Measurements from ENCODE around the gene SLC22A15.

The SLC22A15 gene

DNA sequence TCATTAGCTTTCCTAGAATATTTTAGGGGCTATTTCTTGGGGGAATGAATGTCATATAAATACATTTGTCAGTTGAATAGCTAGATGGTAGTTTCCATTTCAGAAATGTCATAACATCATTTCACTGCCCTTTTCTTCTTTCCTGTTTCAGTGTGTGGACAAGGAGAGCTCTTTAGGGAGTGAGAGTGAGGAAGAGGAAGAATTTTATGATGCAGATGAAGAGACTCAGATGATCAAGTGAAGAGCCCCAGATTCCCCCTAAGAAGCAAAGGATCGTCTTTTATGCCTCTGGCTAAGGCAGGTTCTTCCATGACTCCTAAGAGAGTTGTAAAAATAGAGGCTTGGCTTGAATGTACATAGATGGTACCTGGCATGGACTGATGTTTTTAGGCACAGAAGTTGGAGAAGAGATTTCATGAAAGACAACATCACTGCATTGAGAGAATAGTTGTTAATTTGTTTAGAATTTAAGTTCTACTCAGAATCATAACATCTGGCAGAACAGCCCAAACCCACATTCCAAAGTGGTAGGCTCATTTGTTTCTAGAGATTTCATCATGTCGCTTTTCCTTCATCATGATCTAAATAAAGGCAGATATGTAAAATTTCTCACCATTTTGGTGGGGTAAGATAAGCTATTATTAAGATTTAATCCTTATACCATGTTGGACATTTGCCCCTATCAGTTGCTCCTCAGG, 90.7 kb downstream of the SLC22A15 start:
- no peak overlapping the region for H3K4me3 ChIP-seq (ENCODE audit: low read depth, low read length)
- TF ChIP-seq, protein P1, sequence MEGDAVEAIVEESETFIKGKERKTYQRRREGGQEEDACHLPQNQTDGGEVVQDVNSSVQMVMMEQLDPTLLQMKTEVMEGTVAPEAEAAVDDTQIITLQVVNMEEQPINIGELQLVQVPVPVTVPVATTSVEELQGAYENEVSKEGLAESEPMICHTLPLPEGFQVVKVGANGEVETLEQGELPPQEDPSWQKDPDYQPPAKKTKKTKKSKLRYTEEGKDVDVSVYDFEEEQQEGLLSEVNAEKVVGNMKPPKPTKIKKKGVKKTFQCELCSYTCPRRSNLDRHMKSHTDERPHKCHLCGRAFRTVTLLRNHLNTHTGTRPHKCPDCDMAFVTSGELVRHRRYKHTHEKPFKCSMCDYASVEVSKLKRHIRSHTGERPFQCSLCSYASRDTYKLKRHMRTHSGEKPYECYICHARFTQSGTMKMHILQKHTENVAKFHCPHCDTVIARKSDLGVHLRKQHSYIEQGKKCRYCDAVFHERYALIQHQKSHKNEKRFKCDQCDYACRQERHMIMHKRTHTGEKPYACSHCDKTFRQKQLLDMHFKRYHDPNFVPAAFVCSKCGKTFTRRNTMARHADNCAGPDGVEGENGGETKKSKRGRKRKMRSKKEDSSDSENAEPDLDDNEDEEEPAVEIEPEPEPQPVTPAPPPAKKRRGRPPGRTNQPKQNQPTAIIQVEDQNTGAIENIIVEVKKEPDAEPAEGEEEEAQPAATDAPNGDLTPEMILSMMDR (IDR thresholded peaks at IDR 0.05; ENCODE audit: borderline replicate concordance, insufficient read depth, low read depth, low read length): no peak

DNA sequence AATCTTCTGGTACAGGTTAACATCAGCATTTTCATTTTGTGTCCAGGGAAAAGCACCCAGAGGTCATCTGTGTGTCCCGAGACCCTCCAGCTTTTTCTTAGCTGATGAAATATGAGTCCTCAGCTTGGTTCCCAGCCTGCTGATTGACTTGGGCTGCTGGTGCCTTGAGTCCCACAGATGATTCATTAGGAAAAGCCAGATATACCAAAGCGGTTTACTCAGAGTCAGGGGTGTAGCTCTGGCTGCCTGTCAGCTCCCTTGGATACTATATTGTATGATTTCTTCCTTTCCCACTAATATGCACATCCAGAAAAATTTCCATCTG, 91.2 kb downstream of the SLC22A15 start:
- no peak overlapping the region for H3K4me3 ChIP-seq (ENCODE audit: low read depth, low read length)
- TF ChIP-seq, protein P1 (IDR thresholded peaks at IDR 0.05; ENCODE audit: borderline replicate concordance, insufficient read depth, low read depth, low read length): no peak

DNA sequence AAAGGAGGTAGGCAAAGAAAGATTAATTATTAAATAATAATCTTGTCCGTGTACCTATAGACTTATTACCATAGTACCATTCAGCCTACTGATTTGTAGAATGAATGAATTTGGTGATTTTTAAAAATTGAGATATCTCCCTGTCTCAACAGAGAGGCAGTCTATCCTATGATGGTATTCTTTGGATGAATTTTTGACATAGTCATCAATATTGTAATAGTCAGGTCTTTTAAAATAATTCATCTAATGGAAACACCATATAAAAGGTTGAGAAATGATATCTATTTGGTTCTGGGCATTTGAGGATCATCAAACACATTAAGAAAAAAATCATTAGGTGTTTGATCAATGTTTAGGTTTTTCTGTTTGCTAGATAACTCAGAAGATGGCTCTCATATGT, 99.3 kb downstream of the SLC22A15 start:
- no peak overlapping the region for H3K4me3 ChIP-seq (ENCODE audit: low read depth, low read length)
- TF ChIP-seq, protein P1 (IDR thresholded peaks at IDR 0.05; ENCODE audit: borderline replicate concordance, insufficient read depth, low read depth, low read length): no peak

DNA sequence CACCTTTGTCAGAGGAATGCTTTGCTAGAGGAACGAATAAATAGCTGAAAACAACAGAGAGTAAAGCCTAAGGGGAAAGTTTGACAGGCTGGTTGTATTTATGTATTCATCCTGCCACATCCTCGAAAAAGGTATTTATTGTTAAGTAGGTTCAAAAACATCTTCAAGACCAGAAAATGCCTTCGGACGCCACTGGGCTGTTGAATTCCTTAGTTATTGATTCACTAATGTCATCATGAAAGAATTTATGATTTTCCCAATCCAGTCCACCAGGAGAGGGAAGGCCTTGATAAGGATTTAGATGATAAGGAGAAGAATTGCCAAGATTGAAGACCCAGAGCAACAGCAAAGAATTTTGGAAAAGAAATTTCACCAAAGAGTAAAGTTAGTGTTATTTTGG, 99.7 kb downstream of the SLC22A15 start:
- TF ChIP-seq, protein P1 (IDR thresholded peaks at IDR 0.05; ENCODE audit: borderline replicate concordance, insufficient read depth, low read depth, low read length): no peak
- H3K4me3 ChIP-seq (ENCODE audit: low read depth, low read length): no peak overlapping the region

DNA sequence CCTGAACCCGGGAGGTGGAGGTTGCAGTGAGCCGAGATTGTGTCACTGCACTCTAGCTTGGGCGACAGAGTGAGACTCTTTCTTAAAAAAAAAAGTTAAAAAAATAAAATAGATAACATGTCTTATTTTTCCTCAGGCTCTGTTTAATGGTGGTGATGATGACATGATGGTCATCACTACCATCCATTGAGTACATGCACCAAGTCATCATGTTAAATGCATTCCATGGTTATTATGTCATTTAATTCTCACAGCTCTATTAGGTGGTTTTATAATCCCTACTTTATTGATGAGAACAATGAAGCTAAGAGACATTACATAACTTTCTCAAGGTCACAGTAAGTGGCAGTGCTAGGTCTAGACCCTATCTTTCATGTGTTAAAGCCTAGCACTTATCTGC, 100.5 kb downstream of the SLC22A15 start:
- no peak overlapping the region for H3K4me3 ChIP-seq (ENCODE audit: low read depth, low read length)
- TF ChIP-seq, protein P1 (IDR thresholded peaks at IDR 0.05; ENCODE audit: borderline replicate concordance, insufficient read depth, low read depth, low read length): no peak

DNA sequence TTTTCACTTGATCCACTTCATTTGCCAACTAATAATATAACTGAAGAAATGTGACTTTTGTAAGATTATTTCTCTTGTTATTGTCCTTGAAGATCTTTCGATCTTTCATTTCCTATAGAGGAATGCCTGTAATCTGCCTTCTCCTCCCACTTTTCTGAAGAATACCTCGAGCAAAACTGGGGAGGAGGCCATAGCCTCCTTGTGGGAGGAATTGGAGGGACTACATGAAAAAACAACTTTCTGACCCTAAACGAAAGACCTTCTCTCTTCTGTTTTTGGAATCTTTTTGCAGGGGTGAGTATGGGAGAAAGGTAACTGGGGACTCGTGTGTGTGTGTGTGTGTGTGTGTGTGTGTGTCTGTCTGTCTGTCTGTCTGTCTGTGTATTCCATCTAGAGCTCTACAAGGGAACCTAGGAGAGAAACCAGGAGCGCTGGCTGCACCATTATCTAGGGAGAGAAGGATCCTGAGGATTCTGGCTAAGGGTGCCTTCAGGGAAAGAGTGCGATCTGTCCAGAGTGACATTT, 102.4 kb downstream of the SLC22A15 start:
- TF ChIP-seq, protein P1 (IDR thresholded peaks at IDR 0.05; ENCODE audit: borderline replicate concordance, insufficient read depth, low read depth, low read length): no peak
- no peak overlapping the region for H3K4me3 ChIP-seq (ENCODE audit: low read depth, low read length)

DNA sequence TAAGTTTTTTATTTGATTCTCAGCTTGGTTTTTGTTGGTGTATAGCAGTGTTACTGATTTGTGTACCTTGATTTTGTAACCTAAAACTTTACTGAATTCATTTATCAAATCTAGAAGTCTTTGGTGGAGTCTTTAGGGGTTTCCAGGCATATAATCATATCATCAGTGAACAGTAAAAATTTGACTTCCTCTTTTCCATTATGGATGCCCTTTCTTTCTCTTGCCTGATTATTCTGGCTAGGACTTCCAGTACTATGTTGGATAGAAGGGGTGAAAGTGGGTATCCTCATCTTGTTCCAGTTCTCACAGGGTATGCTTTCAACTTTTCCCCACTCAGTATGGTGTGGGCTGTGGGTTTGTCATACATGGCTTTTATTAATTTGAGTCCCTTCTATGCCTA, 111.3 kb downstream of the SLC22A15 start:
- H3K4me3 ChIP-seq (ENCODE audit: low read depth, low read length): no peak overlapping the region
- TF ChIP-seq, protein P1 (IDR thresholded peaks at IDR 0.05; ENCODE audit: borderline replicate concordance, insufficient read depth, low read depth, low read length): no peak
